Esophagus muscularis mucosa (tissue), 4 donors: ENCODE data around the gene TSR1. TPM values are rescaled to one million over a fixed set of nuclear protein-coding genes. Genes with fewer than 3 reads are reported as not detected.

Source experiments
- DNase-seq: peaks from one replicate; pipeline ENCODE4 v3.0.0-alpha.2; 2017; ENCODE audit errors: extremely low spot score
- H3K27ac ChIP-seq, 4 donors: fragments of 200-600 bp; sonication (generic); replicated peaks in 1 of 4; 1 replicate in 3 of 4; 2 replicates in 1 of 4; pipeline ENCODE4 v1.5.1; 2016 to 2019; ENCODE audit warnings: mild to moderate bottlenecking in 1 of 4
- H3K27me3 ChIP-seq, 4 donors: fragments of 200-600 bp; sonication (generic); one replicate each; pipeline versions ENCODE4 v1.5.1 to v1.6.0; 2016 to 2019
- H3K36me3 ChIP-seq, 4 donors: fragments of 200-600 bp; sonication (generic); one replicate each; pipeline ENCODE4 v1.5.1; 2016 to 2019
- H3K4me1 ChIP-seq, 4 donors: fragments of 200-600 bp; sonication (generic); one replicate each; pipeline ENCODE4 v1.5.1; 2016 to 2019
- H3K4me3 ChIP-seq, 4 donors: fragments of 200-600 bp; sonication (generic); 1 replicate in 2 of 4; 2 replicates in 2 of 4; pipeline ENCODE4 v1.5.1; 2016 to 2019; ENCODE audit warnings: mild to moderate bottlenecking in 4 of 4, moderate library complexity in 1 of 4
- H3K9me3 ChIP-seq, 4 donors: fragments of 200-600 bp; sonication (generic); 1 replicate in 3 of 4; 2 replicates in 1 of 4; pipeline ENCODE4 v1.5.1; 2016 to 2019
- CTCF ChIP-seq, 3 experiments: fragments of 200-600 bp in 2 of 3; fragments of 450-650 bp in 1 of 3; sonication (generic) in 2 of 3; IDR thresholded peaks; one replicate each; pipeline ENCODE4 v1.5.1; 2017 to 2019; ENCODE audit warnings: antibody characterized with exemption in 3 of 3, mild to moderate bottlenecking in 2 of 3, moderate library complexity in 1 of 3
- EP300 ChIP-seq: sonication (generic); formaldehyde crosslinking; IDR thresholded peaks from one replicate; pipeline ENCODE4 v1.6.1; 2017; ENCODE audit warnings: antibody characterized with exemption
- POLR2A ChIP-seq: fragments of 450-650 bp; IDR thresholded peaks from one replicate; pipeline ENCODE4 v1.6.1; 2017; ENCODE audit warnings: antibody characterized with exemption, moderate library complexity, mild to moderate bottlenecking, low read depth
- POLR2AphosphoS5 ChIP-seq, 2 donors: sonication (generic); formaldehyde crosslinking; IDR thresholded peaks; one replicate each; pipeline ENCODE4 v1.6.1; 2017; ENCODE audit warnings: antibody characterized with exemption in 2 of 2
- WGBS: methylation state at CpG from one replicate; pipeline ENCODE4 v1.1.5; 2018; 5-methylcytosine and 5-hydroxymethylcytosine counted together
- intact Hi-C: fragments of 100-400 bp; cut with DNase I; formaldehyde crosslinking; loops from one replicate; pipeline ENCODE4 v1.15.1; 2023
- total RNA-seq, 4 donors: library from RNA; depleted of rRNA; stranded (reverse); fragments of >200 nt; gene quantifications; one replicate each; pipeline versions ENCODE4 v1.1.0 to v1.2.1, GENCODE V29; 2016

The TSR1 gene
- total RNA-seq, 4 donors from 2014 or later: 49.0 to 57.2 (median 55.1) TPM

- Histone ChIP-seq H3K4me1 (peaks cover 0 to 42% (median 32%) of the 10 kb centered on the region in 4 donors), H3K27ac (no peak overlapping the region), H3K9me3 (no peaks in the 10 kb centered on the region), H3K36me3 (peaks cover 4 to 78% (median 66%) of the 10 kb centered on the region in 4 donors), H3K4me3 (no peak overlapping the region), H3K27me3 (no peaks in the 10 kb centered on the region)
- whole genome bisulfite sequencing: 74% methylated on average over 12 of the region's 15 CpGs
- TF ChIP-seq EP300: no peak
- TF ChIP-seq POLR2AphosphoS5 (IDR thresholded peaks at IDR 0.05): no peak
- TF ChIP-seq POLR2A: no peak
- no peak for TF ChIP-seq CTCF (IDR thresholded peaks at IDR 0.05)
- intact Hi-C loops: no loop called here
- DNase-seq: no peak
Observed at GRCh38 chr17:2380950-2381649, 44.8 kb upstream of the TSR1 start.

GRCh38 chr17:2380226-2380922, 44.1 kb upstream of the TSR1 start:
- DNase-seq: no peak
- 75% methylated on average over 5 of the region's 16 CpGs for WGBS
- H3K4me3 ChIP-seq: no peak overlapping the region
- H3K27me3 ChIP-seq: no peaks in the 10 kb centered on the region
- H3K36me3 ChIP-seq: peaks cover 11 to 78% (median 67%) of the 10 kb centered on the region in 4 donors
- TF ChIP-seq POLR2A (no peak), POLR2AphosphoS5 (IDR thresholded peaks at IDR 0.05) (no peak), CTCF (IDR thresholded peaks at IDR 0.05) (no peak), EP300 (no peak)
- H3K27ac ChIP-seq: no peak overlapping the region
- peaks cover 0 to 35% (median 25%) of the 10 kb centered on the region in 4 donors for H3K4me1 ChIP-seq
- no peaks in the 10 kb centered on the region for H3K9me3 ChIP-seq
- intact Hi-C loops: no loop called here

- Histone ChIP-seq H3K27ac (no peak overlapping the region), H3K4me1 (peaks cover 0 to 28% (median 18%) of the 10 kb centered on the region in 4 donors), H3K36me3 (peaks cover 13 to 77% (median 73%) of the 10 kb centered on the region in 4 donors), H3K9me3 (no peaks in the 10 kb centered on the region), H3K4me3 (no peak overlapping the region), H3K27me3 (no peaks in the 10 kb centered on the region)
- intact Hi-C loops: no loop called here
- 87% methylated on average over 6 of the region's 25 CpGs for whole genome bisulfite sequencing
- TF ChIP-seq POLR2A (no peak), CTCF (IDR thresholded peaks at IDR 0.05) (no peak)
- no peak for DNase-seq
Observed at GRCh38 chr17:2379489-2380225, 43.4 kb upstream of the TSR1 start.

GRCh38 chr17:2378905-2379304, 42.6 kb upstream of the TSR1 start:
- intact Hi-C loops: no loop called here
- no peak for DNase-seq
- H3K9me3 ChIP-seq: no peaks in the 10 kb centered on the region
- H3K36me3 ChIP-seq: peaks cover 13 to 82% (median 74%) of the 10 kb centered on the region in 4 donors
- no peaks in the 10 kb centered on the region for H3K27me3 ChIP-seq
- no peak overlapping the region for H3K27ac ChIP-seq
- H3K4me3 ChIP-seq: no peak overlapping the region
- TF ChIP-seq POLR2A (no peak), CTCF (IDR thresholded peaks at IDR 0.05) (no peak), POLR2AphosphoS5 (IDR thresholded peaks at IDR 0.05) (no peak), EP300 (no peak)
- peaks cover 0 to 23% (median 17%) of the 10 kb centered on the region in 4 donors for H3K4me1 ChIP-seq
- 83% methylated on average over 4 of the region's 11 CpGs for WGBS
